Measurements from ENCODE around the gene C10orf143. TPM values are rescaled to one million over a fixed set of nuclear protein-coding genes. Genes with fewer than 3 reads are reported as not detected.

The C10orf143 gene
- polyA plus RNA-seq, 2 of the 4 experiments (the other 2 are of a cell fraction): 1.2 to 1.6 TPM

GRCh38 chr10:130135676-130136225, 25.1 kb upstream of the C10orf143 start:
- peak overlapping the region; percentile 98 for H3K4me2 ChIP-seq
- TF ChIP-seq HOXA7 (CRISPR knock-in tag; IDR thresholded peaks at IDR 0.05): no peak
- no peak for TF ChIP-seq FOSB (CRISPR knock-in tag; IDR thresholded peaks at IDR 0.05)
- FAIRE-seq (no peak), ATAC-seq (peak; percentile 37 to 58), DNase-seq (ENCODE audit: low read depth in 1 of 2, low spot score in 1 of 2) (peak in 1 of 2 experiments; percentile 36)
- POLR2A ChIA-PET: interaction anchor here (1.0 to 5.7 kb wide), 2 partner anchors 8 to 25 kb away, joined by 4 to 188 read pairs; partner anchors contain the start of gene C10orf143
- H3K27ac ChIP-seq: peak overlapping the region; percentile 96 to 98
- CTCF ChIA-PET: interaction anchor here (0.6 to 3.6 kb wide), 2 partner anchors 25 to 1733 kb away, joined by 4 to 20 read pairs; partner anchors contain the start of gene C10orf143
- peaks cover 29% of the 10 kb centered on the region for H3K4me1 ChIP-seq
- WGBS (ENCODE audit: missing lambda C conversion rate): 93% methylated on average over 3 of the region's 17 CpGs
- peak overlapping the region; percentile 98 for H3K4me3 ChIP-seq
- no peaks in the 10 kb centered on the region for H3K9me3 ChIP-seq

- Histone ChIP-seq H3K4me1 (0 out of 3 replicates have a peak, but pooled peaks cover 3% of the 10 kb centered on the region), H3K4me2 (no peak overlapping the region), H3K9me3 (no peaks in the 10 kb centered on the region), H3K4me3 (no peak overlapping the region), H3K27ac (no peak overlapping the region)
- ChIA-PET CTCF (interaction anchor here (1.1 to 3.5 kb wide), 4 partner anchors 9 to 26 kb away, joined by 4 to 36 read pairs (median 18); partner anchors contain the start of gene C10orf143), POLR2A (interaction anchor here (3.8 kb wide), 1 partner anchor 18 kb away, joined by 29 read pairs; the partner anchor contains the start of gene C10orf143)
- DNase-seq (ENCODE audit: low read depth in 1 of 2, low spot score in 1 of 2) (no peak), ATAC-seq (no peak), FAIRE-seq (no peak)
- 39% methylated on average over 6 of the region's 27 CpGs for WGBS (ENCODE audit: missing lambda C conversion rate)
- no peak for TF ChIP-seq POLR2AphosphoS2 (conservative IDR thresholded peaks at IDR 0.05; ENCODE audit: low read length)
- TF ChIP-seq, protein P1, sequence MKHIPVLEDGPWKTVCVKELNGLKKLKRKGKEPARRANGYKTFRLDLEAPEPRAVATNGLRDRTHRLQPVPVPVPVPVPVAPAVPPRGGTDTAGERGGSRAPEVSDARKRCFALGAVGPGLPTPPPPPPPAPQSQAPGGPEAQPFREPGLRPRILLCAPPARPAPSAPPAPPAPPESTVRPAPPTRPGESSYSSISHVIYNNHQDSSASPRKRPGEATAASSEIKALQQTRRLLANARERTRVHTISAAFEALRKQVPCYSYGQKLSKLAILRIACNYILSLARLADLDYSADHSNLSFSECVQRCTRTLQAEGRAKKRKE (CRISPR knock-in tag; IDR thresholded peaks at IDR 0.05; ENCODE audit: low read depth): no peak
- no peak for TF ChIP-seq TFCP2L1 (CRISPR knock-in tag; IDR thresholded peaks at IDR 0.05)
- no peak for TF ChIP-seq BCL3 (IDR thresholded peaks at IDR 0.05)
- no peak for TF ChIP-seq JUN (IDR thresholded peaks at IDR 0.05)
- TF ChIP-seq CEBPB (IDR thresholded peaks at IDR 0.05): no peak
- no peak for TF ChIP-seq RFX5 (IDR thresholded peaks at IDR 0.05)
- TF ChIP-seq BHLHE40 (IDR thresholded peaks at IDR 0.05; ENCODE audit: low read depth, low read length): no peak
- TF ChIP-seq, protein P2, sequence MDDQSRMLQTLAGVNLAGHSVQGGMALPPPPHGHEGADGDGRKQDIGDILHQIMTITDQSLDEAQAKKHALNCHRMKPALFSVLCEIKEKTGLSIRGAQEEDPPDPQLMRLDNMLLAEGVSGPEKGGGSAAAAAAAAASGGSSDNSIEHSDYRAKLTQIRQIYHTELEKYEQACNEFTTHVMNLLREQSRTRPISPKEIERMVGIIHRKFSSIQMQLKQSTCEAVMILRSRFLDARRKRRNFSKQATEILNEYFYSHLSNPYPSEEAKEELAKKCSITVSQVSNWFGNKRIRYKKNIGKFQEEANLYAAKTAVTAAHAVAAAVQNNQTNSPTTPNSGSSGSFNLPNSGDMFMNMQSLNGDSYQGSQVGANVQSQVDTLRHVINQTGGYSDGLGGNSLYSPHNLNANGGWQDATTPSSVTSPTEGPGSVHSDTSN (IDR thresholded peaks at IDR 0.05): no peak
- TF ChIP-seq, protein P3, sequence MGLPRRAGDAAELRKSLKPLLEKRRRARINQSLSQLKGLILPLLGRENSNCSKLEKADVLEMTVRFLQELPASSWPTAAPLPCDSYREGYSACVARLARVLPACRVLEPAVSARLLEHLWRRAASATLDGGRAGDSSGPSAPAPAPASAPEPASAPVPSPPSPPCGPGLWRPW (IDR thresholded peaks at IDR 0.05): no peak
- TF ChIP-seq SREBF2 (IDR thresholded peaks at IDR 0.05): no peak
- TF ChIP-seq, protein P4, sequence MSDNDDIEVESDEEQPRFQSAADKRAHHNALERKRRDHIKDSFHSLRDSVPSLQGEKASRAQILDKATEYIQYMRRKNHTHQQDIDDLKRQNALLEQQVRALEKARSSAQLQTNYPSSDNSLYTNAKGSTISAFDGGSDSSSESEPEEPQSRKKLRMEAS (IDR thresholded peaks at IDR 0.05): no peak
Measured at GRCh38 chr10:130128922-130129321, 18.3 kb upstream of the C10orf143 start.

DNA sequence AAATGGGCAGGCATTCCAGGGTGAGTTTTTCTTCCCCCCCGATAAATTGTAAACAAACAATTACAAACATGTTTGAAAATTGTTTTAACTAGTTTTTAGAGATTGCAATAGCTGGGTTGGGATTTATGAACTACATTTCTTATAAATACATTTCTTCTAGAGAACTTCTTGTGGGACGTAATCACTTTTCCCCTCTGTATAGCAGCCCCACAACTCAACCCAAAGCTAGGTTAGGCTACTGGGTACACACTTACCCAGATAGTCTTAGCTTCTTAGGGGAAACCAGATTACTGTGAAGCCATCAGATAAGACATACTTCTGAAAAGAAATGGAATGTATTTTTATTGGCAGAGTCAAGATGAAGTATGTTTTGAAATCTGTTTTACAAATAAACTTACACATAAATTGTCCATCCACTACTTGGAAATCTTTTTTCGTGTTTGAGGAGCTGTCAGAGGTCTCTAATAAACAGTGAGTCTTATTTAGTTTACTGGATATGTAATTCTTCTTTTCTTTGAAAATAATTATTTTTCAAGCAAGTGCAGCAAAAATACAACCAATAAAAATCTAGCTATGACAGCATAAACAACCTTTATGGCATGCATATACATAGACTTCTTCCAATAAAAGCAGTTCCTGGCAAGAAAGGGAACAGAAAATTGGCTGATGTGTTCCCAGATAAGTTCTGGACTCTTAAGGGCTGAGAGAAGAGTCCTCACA, 17.6 kb upstream of the C10orf143 start:
- Histone ChIP-seq H3K4me1 (0 out of 3 replicates have a peak, but pooled peaks cover 3% of the 10 kb centered on the region), H3K27ac (no peak overlapping the region), H3K4me3 (no peak overlapping the region), H3K4me2 (no peak overlapping the region), H3K9me3 (no peaks in the 10 kb centered on the region)
- FAIRE-seq: no peak
- TF ChIP-seq ESRRA (IDR thresholded peaks at IDR 0.05; ENCODE audit: borderline replicate concordance, low read length): no peak
- TF ChIP-seq FOSL2 (IDR thresholded peaks at IDR 0.05): no peak
- TF ChIP-seq FOSL2 (CRISPR knock-in tag; IDR thresholded peaks at IDR 0.05): no peak
- no peak for TF ChIP-seq FOSB (CRISPR knock-in tag; IDR thresholded peaks at IDR 0.05)
- TF ChIP-seq, protein P5, sequence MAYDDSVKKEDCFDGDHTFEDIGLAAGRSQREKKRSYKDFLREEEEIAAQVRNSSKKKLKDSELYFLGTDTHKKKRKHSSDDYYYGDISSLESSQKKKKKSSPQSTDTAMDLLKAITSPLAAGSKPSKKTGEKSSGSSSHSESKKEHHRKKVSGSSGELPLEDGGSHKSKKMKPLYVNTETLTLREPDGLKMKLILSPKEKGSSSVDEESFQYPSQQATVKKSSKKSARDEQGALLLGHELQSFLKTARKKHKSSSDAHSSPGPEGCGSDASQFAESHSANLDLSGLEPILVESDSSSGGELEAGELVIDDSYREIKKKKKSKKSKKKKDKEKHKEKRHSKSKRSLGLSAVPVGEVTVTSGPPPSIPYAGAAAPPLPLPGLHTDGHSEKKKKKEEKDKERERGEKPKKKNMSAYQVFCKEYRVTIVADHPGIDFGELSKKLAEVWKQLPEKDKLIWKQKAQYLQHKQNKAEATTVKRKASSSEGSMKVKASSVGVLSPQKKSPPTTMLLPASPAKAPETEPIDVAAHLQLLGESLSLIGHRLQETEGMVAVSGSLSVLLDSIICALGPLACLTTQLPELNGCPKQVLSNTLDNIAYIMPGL (CRISPR knock-in tag; IDR thresholded peaks at IDR 0.05; ENCODE audit: borderline replicate concordance): no peak
- TF ChIP-seq CHD2 (IDR thresholded peaks at IDR 0.05; ENCODE audit: low read length, partially characterized antibody): no peak
- TF ChIP-seq NFE2L2 (conservative IDR thresholded peaks at IDR 0.05; ENCODE audit: low read length): no peak
- TF ChIP-seq MYC (IDR thresholded peaks at IDR 0.05; ENCODE audit: borderline replicate concordance, low read length): no peak
- no peak for TF ChIP-seq ZNF302 (CRISPR knock-in tag; IDR thresholded peaks at IDR 0.05)
- no peak for TF ChIP-seq TFCP2L1 (CRISPR knock-in tag; IDR thresholded peaks at IDR 0.05)
- no peak for TF ChIP-seq HEYL (CRISPR knock-in tag; IDR thresholded peaks at IDR 0.05)
- WGBS (ENCODE audit: missing lambda C conversion rate): 30% methylated on average over 3 of the region's 3 CpGs
- no peak for DNase-seq (ENCODE audit: low read depth in 1 of 2, low spot score in 1 of 2)
- POLR2A ChIA-PET: interaction anchor here (3.8 kb wide), 1 partner anchor 17 kb away, joined by 29 read pairs; the partner anchor contains the start of gene C10orf143
- no peak; a peak in 2 of 6 replicates for ATAC-seq
- CTCF ChIA-PET: interaction anchor here (0.7 to 3.5 kb wide), 11 partner anchors 10 to 1101 kb away, joined by 3 to 36 read pairs (median 4); partner anchors contain the start of gene C10orf143
